Ovary (tissue), 10 donors: ENCODE data around the gene MCM9. TPM values are rescaled to one million over a fixed set of nuclear protein-coding genes. Genes with fewer than 3 reads are reported as not detected.

Source experiments
- DNase-seq, 5 donors: peaks; one replicate each; pipeline ENCODE4 v3.0.0-alpha.2; 2019 to 2020
- H3K27ac ChIP-seq, 2 donors: fragments of 200-600 bp; one replicate each; pipeline versions ENCODE4 v1.5.1 to v1.8.0; 2019 to 2022
- H3K27me3 ChIP-seq: fragments of 200-600 bp; one replicate; pipeline ENCODE4 v1.8.0; 2022
- H3K36me3 ChIP-seq: fragments of 200-600 bp; sonication (generic); one replicate; pipeline ENCODE4 v1.5.1; 2019
- H3K4me1 ChIP-seq: one replicate; pipeline ENCODE4 v1.8.1; 2013; ENCODE audit warnings: mild to moderate bottlenecking, moderate library complexity; ENCODE audit not compliant: insufficient read depth
- H3K4me3 ChIP-seq: fragments of 200-600 bp; sonication (generic); one replicate; pipeline ENCODE4 v1.5.1; 2017
- H3K9me3 ChIP-seq, 2 donors: fragments of 200-600 bp in 1 of 2; sonication (generic) in 1 of 2; one replicate each; pipeline versions ENCODE4 v1.5.1 to v1.8.1; 2013 to 2019; ENCODE audit warnings: mild to moderate bottlenecking in 1 of 2, moderate library complexity in 1 of 2
- CTCF ChIP-seq, 3 donors: fragments of 450-650 bp in 2 of 3; fragments of 200-600 bp in 1 of 3; IDR thresholded peaks; one replicate each; pipeline versions ENCODE4 v1.5.1 to v1.8.0; 2016 to 2022; ENCODE audit warnings: antibody characterized with exemption in 3 of 3, mild to moderate bottlenecking in 1 of 3
- EP300 ChIP-seq: sonication (generic); formaldehyde crosslinking; IDR thresholded peaks from one replicate; pipeline ENCODE4 v1.6.1; 2017; ENCODE audit warnings: antibody characterized with exemption
- POLR2A ChIP-seq: fragments of 450-650 bp; IDR thresholded peaks from one replicate; pipeline ENCODE4 v1.6.1; 2017; ENCODE audit warnings: antibody characterized with exemption, mild to moderate bottlenecking, moderate library complexity
- WGBS, 3 donors: extraction: QIAGEN DNeasy Blood & Tissue Kit in 1 of 3; methylation state at CpG; one replicate each; pipeline versions ENCODE4 v1.1.5 to v1.1.7; 2013 to 2017; 5-methylcytosine and 5-hydroxymethylcytosine counted together
- intact Hi-C, 4 donors: fragments of 100-400 bp; cut with DNase I; formaldehyde crosslinking; loops; one replicate each; pipeline versions ENCODE4 v1.11.0 to v1.15.1; 2022 to 2023
- long read RNA-seq, 3 donors: library from polyadenylated mRNA in 2 of 3; unstranded in 2 of 3; transcript quantifications; one replicate each; pipeline ENCODE4 v2.0.0 and lab custom pipeline, GENCODE V29; 2021 to 2026
- polyA plus RNA-seq, 2 donors: library from polyadenylated mRNA; stranded (reverse); fragments of 200-250 nt in 1 of 2; fragments of 350-450 nt in 1 of 2; fragmentation: Illumina TruSeq in 1 of 2; extraction: RNeasy Lipid Tissue Mini Kit (QIAGEN cat#74804) in 1 of 2; gene quantifications; one replicate each; pipeline ENCODE4 v1.2.3, GENCODE V29; 2013 to 2014
- total RNA-seq, 7 donors: library from RNA; depleted of rRNA in 2 of 7; stranded (reverse); fragments of >200 nt in 2 of 7; fragmentation: NEBNext Ultra II Directional in 3 of 7; extraction: Animal tissue kit (Norgen Biotek cat#: 25700) in 3 of 7; gene quantifications; one replicate each; pipeline versions ENCODE4 v1.1.0 to v1.2.4, GENCODE V29; 2016 to 2023
- donor health status: DM: no; HTN: no; CAD: no; lungs with moderate emphysema.
- donor health status: DM: no; HTN: no; CAD: no.
- donor health status: Bipolar disorder and iron deficiency.
- donor health status: DM: yes; HTN: yes; CAD: no.
- donor health status: DM: no; HTN: no; CAD: no.
- donor health status: DM: yes; HTN: yes; CAD: no.

The MCM9 gene
- total RNA-seq: 10 to 100 TPM in 6 of 7 donors, 1 to 10 TPM in 1; 7.9 to 17.5 (median 11.6) TPM
- 1 to 10 TPM; 5.5 to 6.7 TPM for polyA plus RNA-seq
- long read RNA-seq, donor 1, full-length matches to known transcripts: 2 of 18 reads
- long read RNA-seq, donor 1, partial matches to known transcripts: 3 of 18 reads
- long read RNA-seq, donor 1, other reads (novel, unspliced or antisense): 13 of 18 reads
- long read RNA-seq, donor 2, partial matches to known transcripts: 0 of 1 reads
- long read RNA-seq, donor 2, other reads (novel, unspliced or antisense): 0 of 1 reads
- long read RNA-seq, donor 3, full-length matches to known transcripts: 5 of 20 reads
- long read RNA-seq, donor 3, partial matches to known transcripts: 2 of 20 reads
- long read RNA-seq, donor 3, other reads (novel, unspliced or antisense): 13 of 20 reads

GRCh38 chr6:118934461-118935330, at the start of gene MCM9:
Gene MCM9, minus strand, starts transcription at chr6:118935159. Its CDS starts 3,436 bp downstream, at chr6:118931723.
- intact Hi-C loops: no loop called here
- Histone ChIP-seq H3K4me3 (peak within 1 kb of the TSS; percentile 85), H3K9me3 (no peaks in the 10 kb centered on the region), H3K4me1 (no peaks in the 10 kb centered on the region), H3K27ac (peak within 1 kb of the TSS; percentile 45 to 90), H3K36me3 (no peaks in the 10 kb centered on the region), H3K27me3 (no peaks in the 10 kb centered on the region)
- no peak for TF ChIP-seq CTCF (IDR thresholded peaks at IDR 0.05)
- TF ChIP-seq EP300: no peak
- no peak for TF ChIP-seq POLR2A
- WGBS, 3 donors: 0% methylated on average over 90 to 94 of the region's 95 CpGs
- peak; percentile 68 to 89 (median 80) for DNase-seq

DNA sequence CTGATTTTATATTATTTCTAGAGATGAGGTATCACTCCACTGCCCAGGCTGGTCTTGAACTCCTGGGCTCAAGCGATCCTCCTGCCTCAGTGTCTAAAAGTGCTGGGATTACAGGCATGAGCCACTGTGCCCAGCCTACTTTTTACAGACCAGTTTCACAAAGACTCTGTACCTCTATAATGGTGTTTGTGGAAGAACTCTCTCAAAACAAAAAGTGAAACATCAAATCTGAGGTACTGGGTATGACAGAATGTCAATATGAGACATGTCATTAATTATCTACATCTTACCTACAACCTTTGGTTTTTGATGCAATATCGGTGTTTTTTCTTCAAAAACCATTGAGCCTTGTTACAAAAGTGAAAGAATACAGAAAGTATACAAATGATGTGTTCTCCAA, 49.4 kb upstream of the MCM9 start:
- H3K9me3 ChIP-seq: no peaks in the 10 kb centered on the region
- intact Hi-C loops: no loop called here

GRCh38 chr6:118982575-118982911, 47.6 kb upstream of the MCM9 start:
- intact Hi-C loops: no loop called here

More for the DNA sequence above, 49.4 kb upstream of the MCM9 start:
- Histone ChIP-seq H3K27ac (no peak overlapping the region), H3K36me3 (no peaks in the 10 kb centered on the region), H3K27me3 (no peaks in the 10 kb centered on the region), H3K4me1 (no peaks in the 10 kb centered on the region), H3K4me3 (no peak overlapping the region)
- 91 to 95% (median 92%) methylated on average over 2 of the region's 2 CpGs for WGBS, 3 donors
- DNase-seq: no peak
- no peak for TF ChIP-seq POLR2A
- TF ChIP-seq CTCF (IDR thresholded peaks at IDR 0.05): no peak
- no peak for TF ChIP-seq EP300

More at GRCh38 chr6:118982575-118982911, 47.6 kb upstream of the MCM9 start:
- H3K27ac ChIP-seq: no peak overlapping the region
- no peak for DNase-seq
- no peaks in the 10 kb centered on the region for H3K27me3 ChIP-seq
- H3K36me3 ChIP-seq: no peaks in the 10 kb centered on the region
- H3K4me3 ChIP-seq: no peak overlapping the region
- no peaks in the 10 kb centered on the region for H3K4me1 ChIP-seq
- TF ChIP-seq CTCF (IDR thresholded peaks at IDR 0.05) (no peak), POLR2A (no peak), EP300 (no peak)
- H3K9me3 ChIP-seq: no peaks in the 10 kb centered on the region
- WGBS, 3 donors: 92 to 95% (median 93%) methylated on average over 3 of the region's 3 CpGs
